A172 (cell line): ENCODE results near the gene HORMAD1. TPM values are rescaled to one million over a fixed set of nuclear protein-coding genes. Genes with fewer than 3 reads are reported as not detected.
"Not testable (repeated sequence)": the region's sequence is repeated elsewhere in the genome, so short reads cannot be mapped to it uniquely, and the experiment has no call there.

Experiments
- DNase-seq: peaks from one replicate; pipeline ENCODE4 v3.0.0-alpha.2; 2015; ENCODE audit warnings: low spot score
- total RNA-seq: library from RNA; depleted of rRNA; stranded (reverse); fragments of >200 nt; shearing (Covaris generic); gene quantifications from 2 replicates; pipeline ENCODE4 v1.2.3, GENCODE V29; 2014; rRNA removed

HORMAD1 gene
- total RNA-seq, 1 experiment from 2014 or later, result not detected

GRCh38 chr1:150696995-150697927 is 23.4 kb downstream of the HORMAD1 start, which contains the start of gene GOLPH3L:
Gene GOLPH3L (minus strand): TSS chr1:150697154. CDS start chr1:150694838, 2,316 bp downstream.
- DNase-seq, result peak; percentile 100

GRCh38 chr1:150696590-150696989 is 24.1 kb downstream of the HORMAD1 start:
- no peak for DNase-seq

- DNase-seq, result no peak
These were observed 24.5 kb downstream of the HORMAD1 start for GRCh38 chr1:150696162-150696561.

GRCh38 chr1:150695561-150695960 is 25.1 kb downstream of the HORMAD1 start:
- no peak for DNase-seq

- no peak for DNase-seq
These were observed 28.0 kb downstream of the HORMAD1 start for GRCh38 chr1:150692720-150693119.

GRCh38 chr1:150688763-150689162 is 31.9 kb downstream of the HORMAD1 start:
- no peak for DNase-seq

- no peak for DNase-seq
These were observed 34.4 kb downstream of the HORMAD1 start for GRCh38 chr1:150686275-150686674.

- no peak for DNase-seq
These were observed 36.8 kb downstream of the HORMAD1 start for GRCh38 chr1:150683914-150684313.

- no peak for DNase-seq
These were observed 41.7 kb downstream of the HORMAD1 start for GRCh38 chr1:150678988-150679387.

GRCh38 chr1:150674881-150675280 is 45.8 kb downstream of the HORMAD1 start:
- no peak for DNase-seq

GRCh38 chr1:150663321-150663720 is 57.4 kb downstream of the HORMAD1 start:
- DNase-seq, result no peak

- no peak for DNase-seq
These were observed 57.9 kb downstream of the HORMAD1 start for GRCh38 chr1:150662811-150663210.

- no peak for DNase-seq
These were observed 59.5 kb downstream of the HORMAD1 start for GRCh38 chr1:150661156-150661555.

GRCh38 chr1:150660584-150660983 is 60.1 kb downstream of the HORMAD1 start:
- DNase-seq, result no peak

- DNase-seq, result not testable (repeated sequence)
These were observed 63.6 kb downstream of the HORMAD1 start for GRCh38 chr1:150657064-150657463.

- DNase-seq, result not testable (repeated sequence)
These were observed 66.1 kb downstream of the HORMAD1 start for GRCh38 chr1:150654635-150655034.

- no peak for DNase-seq
These were observed 70.5 kb downstream of the HORMAD1 start for GRCh38 chr1:150650193-150650592.

GRCh38 chr1:150649441-150650075 is 71.1 kb downstream of the HORMAD1 start:
- DNase-seq, result no peak

Other genes with a start within 250 kb of the HORMAD1 start
- 30.0 and 32.1 TPM in 2 replicates for gene TARS2, start 233.5 kb downstream of the HORMAD1 start, total RNA-seq
- 101 and 135 TPM in 2 replicates for gene ECM1, start 212.8 kb downstream of the HORMAD1 start, total RNA-seq
- gene FALEC, start 205.1 kb downstream of the HORMAD1 start, total RNA-seq, result 0.55 TPM in 1 of 2 replicates, not detected in the other
- gene ADAMTSL4, start 171.5 kb downstream of the HORMAD1 start, total RNA-seq, result 0.38 and 2.3 TPM in 2 replicates
- 224 and 246 TPM in 2 replicates for gene MCL1, start 141.3 kb downstream of the HORMAD1 start, total RNA-seq
- 278 and 287 TPM in 2 replicates for gene ENSA, start 91.3 kb downstream of the HORMAD1 start, total RNA-seq
- 10.0 and 11.3 TPM in 2 replicates for gene GOLPH3L, start 23.7 kb downstream of the HORMAD1 start, total RNA-seq
- gene CTSS, start 44.9 kb upstream of the HORMAD1 start, total RNA-seq, result 5.7 and 18.5 TPM in 2 replicates
- gene CTSK, start 87.4 kb upstream of the HORMAD1 start, total RNA-seq, result 1.1 and 3.4 TPM in 2 replicates
- 36.3 and 39.0 TPM in 2 replicates for gene ARNT, start 155.7 kb upstream of the HORMAD1 start, total RNA-seq
- not detected in 2 replicates for gene CTXND2, start 166.2 kb upstream of the HORMAD1 start, total RNA-seq
- gene SETDB1, start 205.5 kb upstream of the HORMAD1 start, total RNA-seq, result 55.4 and 56.8 TPM in 2 replicates